GM21423 (cell line): ENCODE data around the gene LGALS7B.

Source experiments
- ATAC-seq: cut with Tn5 transposase; IDR thresholded peaks from one replicate; pipeline ENCODE4 v1.9.1; 2021; ENCODE audit warnings: mild to moderate bottlenecking, moderate library complexity; ENCODE audit not compliant: unreplicated experiment

The LGALS7B gene

GRCh38 chr19:38839816-38840582 lies 51.0 kb downstream of the LGALS7B start:
- no peak for ATAC-seq

GRCh38 chr19:38840583-38840968 lies 51.6 kb downstream of the LGALS7B start:
- no peak for ATAC-seq
